Fibroblast of mammary gland (primary cell): ENCODE measurements around the gene PSMC2.

Source experiments
- DNase-seq: peaks from one replicate; pipeline ENCODE4 v3.0.0-alpha.2; 2010; ENCODE audit warnings: low read depth
- H3K4me3 ChIP-seq: 2 replicates; pipeline ENCODE4 v1.5.1; 2011; ENCODE audit warnings: low read depth, mild to moderate bottlenecking, low read length, moderate library complexity; ENCODE audit not compliant: control insufficient read depth
- CTCF ChIP-seq: conservative IDR thresholded peaks from 2 replicates; pipeline ENCODE4 v1.5.1; 2011; ENCODE audit warnings: low read depth, low read length, inconsistent platforms; ENCODE audit not compliant: control insufficient read depth, insufficient read depth

The PSMC2 gene

GRCh38 chr7:103387242-103387641 lies 39.8 kb downstream of the PSMC2 start:
- TF ChIP-seq CTCF, result no peak
- no peak overlapping the region for H3K4me3 ChIP-seq
- DNase-seq, result no peak

GRCh38 chr7:103388469-103389140 lies 41.2 kb downstream of the PSMC2 start:
- DNase-seq, result no peak
- no peak for TF ChIP-seq CTCF
- no peak overlapping the region for H3K4me3 ChIP-seq

- no peak for DNase-seq
- TF ChIP-seq CTCF, result no peak
- H3K4me3 ChIP-seq, result no peak overlapping the region
Observed at GRCh38 chr7:103389263-103389662, 41.8 kb downstream of the PSMC2 start.

GRCh38 chr7:103391150-103391549 lies 43.7 kb downstream of the PSMC2 start:
- TF ChIP-seq CTCF, result no peak
- no peak for DNase-seq
- H3K4me3 ChIP-seq, result no peak overlapping the region

GRCh38 chr7:103391976-103392375 lies 44.5 kb downstream of the PSMC2 start:
- TF ChIP-seq CTCF, result no peak
- no peak for DNase-seq
- H3K4me3 ChIP-seq, result no peak overlapping the region

GRCh38 chr7:103394566-103394965 lies 47.1 kb downstream of the PSMC2 start:
- H3K4me3 ChIP-seq, result no peak overlapping the region
- no peak for DNase-seq
- TF ChIP-seq CTCF, result no peak

GRCh38 chr7:103395071-103395470 lies 47.6 kb downstream of the PSMC2 start:
- H3K4me3 ChIP-seq, result no peak overlapping the region
- no peak for TF ChIP-seq CTCF
- DNase-seq, result no peak
